Calu3 (cell line): ENCODE measurements around the gene PRRC2C. TPM values are rescaled to one million over a fixed set of nuclear protein-coding genes. Genes with fewer than 3 reads are reported as not detected.
A peak's percentile ranks its signal among the peaks of the same experiment; 100 is the strongest.

Experiments
- BruUV-seq: library from RNA; stranded (reverse); fragments of 400-500 nt; replicated peaks from 2 replicates; lab custom pipeline; 2021; lab: Mats Ljungman, UMichigan
- CTCF ChIA-PET: fragments of 300-600 bp; sonication (Branson Sonifier 250); formaldehyde crosslinking; loops from one replicate; lab custom pipeline; 2022; ENCODE audit warnings: antibody characterized with exemption; lab: Charles Lee
- DNase-seq: peaks from one replicate; pipeline ENCODE4 v3.0.0; 2022
- H3K27ac Mint-ChIP-seq: one replicate; pipeline ENCODE4 v1.8.0; 2022; ENCODE audit warnings: mixed read lengths; ENCODE audit not compliant: unreplicated experiment
- H3K27me3 Mint-ChIP-seq: one replicate; pipeline ENCODE4 v1.8.0; 2022; ENCODE audit warnings: mixed read lengths; ENCODE audit not compliant: unreplicated experiment
- H3K36me3 Mint-ChIP-seq: one replicate; pipeline ENCODE4 v1.8.0; 2022; ENCODE audit warnings: mild to moderate bottlenecking, moderate library complexity, mixed read lengths; ENCODE audit not compliant: insufficient read depth, unreplicated experiment
- H3K4me1 Mint-ChIP-seq: one replicate; pipeline ENCODE4 v1.8.0; 2022; ENCODE audit warnings: mild to moderate bottlenecking, low read depth, mixed read lengths; ENCODE audit not compliant: unreplicated experiment
- H3K4me3 Mint-ChIP-seq: one replicate; pipeline ENCODE4 v1.8.0; 2022; ENCODE audit warnings: mild to moderate bottlenecking, low read depth, moderate library complexity, mixed read lengths; ENCODE audit not compliant: unreplicated experiment
- H3K9me3 Mint-ChIP-seq: one replicate; pipeline ENCODE4 v1.8.0; 2022; ENCODE audit warnings: low read depth, mixed read lengths; ENCODE audit not compliant: unreplicated experiment
- CTCF ChIP-seq: fragments of 200-600 bp; IDR thresholded peaks from one replicate; pipeline ENCODE4 v1.8.0; 2022; ENCODE audit warnings: antibody characterized with exemption; ENCODE audit not compliant: unreplicated experiment
- intact Hi-C: fragments of 100-400 bp; cut with micrococcal nuclease; formaldehyde crosslinking; loops from one replicate; pipeline ENCODE4 v1.10.0; 2022; ENCODE audit not compliant: unreplicated experiment
- total RNA-seq: library from RNA; stranded (reverse); gene quantifications from 2 replicates; pipeline ENCODE4 v1.2.3, GENCODE V29; 2022

PRRC2C gene
- total RNA-seq, 1 experiment from 2014 or later, result 238 TPM

DNA sequence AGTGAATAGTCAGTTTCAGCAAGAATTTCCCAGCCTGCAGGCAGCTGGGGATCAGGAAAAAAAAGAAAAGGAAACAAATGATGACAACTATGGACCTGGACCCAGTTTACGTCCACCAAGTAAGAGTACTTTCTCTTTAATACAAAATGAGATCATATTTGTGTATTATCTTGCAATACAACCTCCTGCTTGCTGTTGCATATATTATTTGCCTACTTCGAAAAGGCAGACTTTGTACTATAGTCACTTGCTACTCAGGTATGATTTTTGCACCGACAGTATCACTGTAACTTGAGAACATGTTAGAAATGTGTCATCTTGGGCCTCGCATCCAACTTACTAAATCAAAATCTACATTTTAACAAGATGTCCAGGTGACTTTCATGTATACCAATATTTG lies 30.4 kb downstream of the PRRC2C start:
- no peak overlapping the region for H3K27ac Mint-ChIP-seq
- DNase-seq, result no peak
- H3K4me3 Mint-ChIP-seq, result no peak overlapping the region
- no peaks in the 10 kb centered on the region for H3K27me3 Mint-ChIP-seq
- intact Hi-C loops, result no loop called here
- CTCF ChIA-PET, result no interaction called here
- no peak for TF ChIP-seq CTCF
- no peaks in the 10 kb centered on the region for H3K9me3 Mint-ChIP-seq
- peaks cover 49% of the 10 kb centered on the region for H3K36me3 Mint-ChIP-seq
- no TSS peak for BruUV-seq
- peaks cover under 1% of the 10 kb centered on the region for H3K4me1 Mint-ChIP-seq

DNA sequence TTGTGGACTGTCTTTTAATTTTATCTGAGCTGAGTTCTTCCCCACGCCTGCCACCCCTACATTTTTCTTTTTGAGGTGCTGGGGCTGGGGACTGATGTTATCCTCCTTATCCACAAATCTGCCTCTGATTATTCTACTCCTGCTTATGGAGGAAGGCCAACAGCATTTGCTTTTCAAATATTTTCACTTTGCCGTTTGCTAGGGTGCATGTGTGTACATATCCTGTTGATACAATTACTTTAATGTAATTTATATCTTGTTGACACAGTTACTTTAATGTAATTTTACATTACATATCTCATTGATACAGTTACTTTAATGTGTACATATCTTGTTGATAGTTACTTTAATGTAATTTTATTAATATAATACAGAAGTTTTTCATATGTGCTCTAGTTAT lies 36.2 kb downstream of the PRRC2C start:
- no peak for DNase-seq
- intact Hi-C loops, result no loop called here
- Mint-ChIP-seq H3K4me3 (no peak overlapping the region), H3K4me1 (no peaks in the 10 kb centered on the region), H3K27ac (no peak overlapping the region), H3K9me3 (no peaks in the 10 kb centered on the region), H3K27me3 (no peaks in the 10 kb centered on the region), H3K36me3 (peaks cover 70% of the 10 kb centered on the region)
- BruUV-seq, result no TSS peak
- CTCF ChIA-PET, result no interaction called here
- no peak for TF ChIP-seq CTCF

DNA sequence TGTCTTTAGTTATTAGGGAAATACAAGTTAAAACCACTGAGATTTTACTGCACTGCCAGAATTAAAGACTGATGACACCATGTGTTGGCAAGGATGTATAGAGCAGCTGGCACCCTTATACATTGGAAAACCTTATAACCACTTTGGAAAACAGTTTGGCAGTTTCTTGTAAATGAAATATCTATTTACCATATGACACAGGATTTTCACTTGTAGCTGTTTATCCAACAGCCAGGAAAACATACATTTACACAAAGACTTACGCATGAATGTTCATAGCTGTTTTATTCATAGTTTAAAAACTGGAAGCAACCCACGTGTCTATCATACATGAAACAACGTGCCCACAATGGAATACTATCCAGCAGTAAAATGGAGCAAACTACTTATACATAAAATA lies 45.3 kb downstream of the PRRC2C start:
- intact Hi-C loops, result no loop called here
- DNase-seq, result no peak
- no TSS peak for BruUV-seq
- H3K27ac Mint-ChIP-seq, result no peak overlapping the region
- H3K9me3 Mint-ChIP-seq, result no peaks in the 10 kb centered on the region
- no peaks in the 10 kb centered on the region for H3K4me1 Mint-ChIP-seq
- TF ChIP-seq CTCF, result no peak
- no peak overlapping the region for H3K4me3 Mint-ChIP-seq
- peaks cover 64% of the 10 kb centered on the region for H3K36me3 Mint-ChIP-seq
- H3K27me3 Mint-ChIP-seq, result no peaks in the 10 kb centered on the region
- CTCF ChIA-PET, result interaction anchor here (0.7 kb wide), 1 partner anchor 219 kb away, joined by 8 read pairs; no protein-coding TSS in a partner anchor

- DNase-seq, result no peak
- intact Hi-C loops, result no loop called here
- Mint-ChIP-seq H3K4me3 (no peak overlapping the region), H3K27me3 (no peaks in the 10 kb centered on the region), H3K4me1 (no peaks in the 10 kb centered on the region), H3K9me3 (no peaks in the 10 kb centered on the region), H3K27ac (peak overlapping the region; percentile 10), H3K36me3 (peaks cover 62% of the 10 kb centered on the region)
- TF ChIP-seq CTCF, result no peak
- CTCF ChIA-PET, result interaction anchor here (0.6 kb wide), 1 partner anchor 867 kb away, joined by 5 read pairs; no protein-coding TSS in a partner anchor
- BruUV-seq, result TSS peak; percentile 63
These were observed 47.2 kb downstream of the PRRC2C start for GRCh38 chr1:171532520-171532919.
